H1 (cell line): ENCODE results near the gene SHC1. TPM values are rescaled to one million over a fixed set of nuclear protein-coding genes. Genes with fewer than 3 reads are reported as not detected.

ENCODE experiments used
- KDM1A ChIP-seq: fragments of 200-600, 300-600 bp; sonication (generic); IDR thresholded peaks from 2 replicates; pipeline ENCODE4 v1.7.1; 2016; ENCODE audit warnings: mild to moderate bottlenecking, low read length, borderline replicate concordance
- polyA plus RNA-seq, 7 experiments: library from polyadenylated mRNA; depleted of rRNA in 3 of 7; stranded (reverse) in 5 of 7; unstranded in 2 of 7; fragments of >200 nt in 5 of 7; fragments of 200-250 nt in 2 of 7; gene quantifications; 1 replicate in 5 of 7; 2 replicates in 1 of 7; 4 replicates in 1 of 7; pipeline versions ENCODE4 v1.2.1 to v1.2.3, GENCODE V29; 2011 to 2013; ENCODE audit warnings: missing spikeins in 2 of 7, mixed read lengths in 2 of 7
- total RNA-seq: library from RNA; stranded (reverse); fragmentation: NEBNext Ultra II Directional; extraction: Animal tissue kit (Norgen Biotek cat#: 25700); gene quantifications from 2 replicates; pipeline ENCODE4 v1.2.1, GENCODE V29; 2021

SHC1 gene
- total and polyA plus RNA-seq, 2 of the 8 experiments (the other 6 are each of a cell fraction or from before 2014, with no cell fraction given), result 177 to 212 TPM

DNA sequence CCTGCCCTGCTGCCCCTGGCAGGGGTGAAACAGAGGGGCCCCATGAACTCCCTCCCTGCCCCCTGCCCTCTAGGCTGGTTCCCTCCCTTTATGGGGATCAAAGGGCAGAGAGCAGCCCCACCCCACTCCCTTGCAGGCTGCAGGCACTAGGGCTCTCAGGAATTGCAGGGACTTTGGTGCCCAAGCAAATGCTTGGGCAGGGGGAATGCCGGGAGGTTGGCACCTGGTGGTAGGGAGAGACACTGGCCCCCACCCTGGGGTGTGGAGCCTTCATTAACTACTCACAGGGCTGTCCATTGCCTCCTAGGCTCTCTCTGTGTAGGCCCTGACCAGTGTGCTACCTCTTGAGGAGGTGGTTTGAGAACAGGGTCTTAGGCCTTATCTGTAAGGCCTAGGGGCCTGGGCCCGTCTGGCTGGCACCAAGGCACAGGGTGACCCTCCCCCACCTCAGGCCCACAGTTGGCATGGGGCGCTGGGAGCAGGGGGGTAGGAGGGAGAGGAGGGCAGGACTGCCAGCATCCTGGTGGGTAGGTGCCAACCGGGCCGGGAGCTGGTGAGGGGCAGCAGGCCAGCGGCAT is 36.8 kb upstream of the SHC1 start (continued):
- no peak for TF ChIP-seq KDM1A
